ENCODE results near the gene GRB7.

Gene GRB7

DNA sequence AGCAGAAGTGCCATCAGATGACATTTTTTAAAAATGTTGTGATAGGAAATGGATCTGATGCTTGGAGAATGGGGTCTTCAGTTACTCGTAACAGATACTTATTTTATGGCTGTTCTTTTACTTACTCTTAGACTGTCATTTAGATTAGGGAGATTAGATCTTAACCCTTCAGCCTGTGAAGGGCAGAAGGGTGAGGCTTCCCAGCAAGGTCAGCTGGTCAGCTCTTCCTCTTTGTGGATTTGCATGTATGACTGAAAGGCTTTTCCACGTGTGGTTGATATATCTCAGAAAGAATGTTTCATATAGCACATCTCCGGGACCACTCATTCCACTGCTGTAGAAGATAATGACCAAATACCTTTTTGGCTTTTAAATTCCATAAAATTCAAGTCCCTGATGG, 27.4 kb downstream of the GRB7 start:
- no peak for DNase-seq (ENCODE audit: low spot score)
- H3K4me3 ChIP-seq (ENCODE audit: severe bottlenecking): no peak overlapping the region
- H3K36me3 ChIP-seq (ENCODE audit: low read depth): no peaks in the 10 kb centered on the region
- H3K27me3 ChIP-seq (ENCODE audit: insufficient read depth, poor library complexity, severe bottlenecking): peaks cover 11% of the 10 kb centered on the region
- H3K9me3 ChIP-seq (ENCODE audit: severe bottlenecking): no peaks in the 10 kb centered on the region
- no peak overlapping the region for H3K27ac ChIP-seq (ENCODE audit: poor library complexity, severe bottlenecking)
- H3K4me1 ChIP-seq (ENCODE audit: insufficient read depth, poor library complexity, severe bottlenecking): peaks cover 5% of the 10 kb centered on the region
- no peak for ATAC-seq (ENCODE audit: low read depth)
- TF ChIP-seq, protein P1, sequence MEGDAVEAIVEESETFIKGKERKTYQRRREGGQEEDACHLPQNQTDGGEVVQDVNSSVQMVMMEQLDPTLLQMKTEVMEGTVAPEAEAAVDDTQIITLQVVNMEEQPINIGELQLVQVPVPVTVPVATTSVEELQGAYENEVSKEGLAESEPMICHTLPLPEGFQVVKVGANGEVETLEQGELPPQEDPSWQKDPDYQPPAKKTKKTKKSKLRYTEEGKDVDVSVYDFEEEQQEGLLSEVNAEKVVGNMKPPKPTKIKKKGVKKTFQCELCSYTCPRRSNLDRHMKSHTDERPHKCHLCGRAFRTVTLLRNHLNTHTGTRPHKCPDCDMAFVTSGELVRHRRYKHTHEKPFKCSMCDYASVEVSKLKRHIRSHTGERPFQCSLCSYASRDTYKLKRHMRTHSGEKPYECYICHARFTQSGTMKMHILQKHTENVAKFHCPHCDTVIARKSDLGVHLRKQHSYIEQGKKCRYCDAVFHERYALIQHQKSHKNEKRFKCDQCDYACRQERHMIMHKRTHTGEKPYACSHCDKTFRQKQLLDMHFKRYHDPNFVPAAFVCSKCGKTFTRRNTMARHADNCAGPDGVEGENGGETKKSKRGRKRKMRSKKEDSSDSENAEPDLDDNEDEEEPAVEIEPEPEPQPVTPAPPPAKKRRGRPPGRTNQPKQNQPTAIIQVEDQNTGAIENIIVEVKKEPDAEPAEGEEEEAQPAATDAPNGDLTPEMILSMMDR (IDR thresholded peaks at IDR 0.05; ENCODE audit: poor library complexity, severe bottlenecking): no peak

DNA sequence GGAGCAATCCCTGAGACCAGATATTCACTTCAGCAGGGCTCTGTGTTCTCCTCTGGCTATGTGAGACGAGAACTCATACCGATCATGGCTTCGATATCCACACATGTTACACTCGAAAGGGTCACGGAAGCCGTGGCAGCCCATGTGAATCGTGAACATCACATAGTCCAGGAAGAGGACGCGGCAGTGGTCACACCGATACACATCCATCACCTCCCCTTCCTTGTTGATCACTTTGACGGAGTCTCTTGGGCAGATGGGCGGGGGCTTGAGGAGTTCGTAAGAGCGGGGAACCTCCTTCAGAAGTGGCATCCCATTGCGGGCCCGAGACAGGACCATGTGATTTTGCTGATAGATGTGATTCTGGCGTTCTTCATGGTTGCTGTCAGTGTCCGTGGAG, 28.0 kb downstream of the GRB7 start:
- ATAC-seq (ENCODE audit: low read depth) (no peak), DNase-seq (ENCODE audit: low spot score) (no peak)
- TF ChIP-seq, protein P1 (IDR thresholded peaks at IDR 0.05; ENCODE audit: poor library complexity, severe bottlenecking): no peak
- peaks cover 11% of the 10 kb centered on the region for H3K27me3 ChIP-seq (ENCODE audit: insufficient read depth, poor library complexity, severe bottlenecking)
- no peaks in the 10 kb centered on the region for H3K36me3 ChIP-seq (ENCODE audit: low read depth)
- H3K9me3 ChIP-seq (ENCODE audit: severe bottlenecking): no peaks in the 10 kb centered on the region
- no peak overlapping the region for H3K27ac ChIP-seq (ENCODE audit: poor library complexity, severe bottlenecking)
- H3K4me3 ChIP-seq (ENCODE audit: severe bottlenecking): no peak overlapping the region
- H3K4me1 ChIP-seq (ENCODE audit: insufficient read depth, poor library complexity, severe bottlenecking): peaks cover 9% of the 10 kb centered on the region

DNA sequence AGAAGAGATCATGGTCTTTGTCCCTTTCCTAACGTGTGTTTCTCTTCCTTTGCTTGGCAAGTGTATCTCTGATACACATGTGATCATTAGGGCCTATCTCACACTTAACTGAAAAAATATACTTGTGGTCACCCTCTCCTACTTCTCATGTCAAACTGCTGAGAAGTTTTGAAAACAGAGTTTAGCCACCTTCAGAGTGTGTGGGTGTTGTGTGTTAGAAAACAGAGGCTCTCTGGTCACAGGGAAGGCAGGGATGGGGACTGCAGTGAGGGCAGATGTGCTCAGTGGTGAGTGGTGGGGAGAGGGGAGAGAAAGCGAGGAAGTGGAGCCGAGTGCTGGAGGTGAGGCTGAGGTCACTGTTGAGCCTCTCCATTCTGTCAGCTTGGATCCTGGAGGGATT, 29.4 kb downstream of the GRB7 start:
- no peak overlapping the region for H3K4me3 ChIP-seq (ENCODE audit: severe bottlenecking)
- TF ChIP-seq, protein P1 (IDR thresholded peaks at IDR 0.05; ENCODE audit: poor library complexity, severe bottlenecking): no peak
- ATAC-seq (ENCODE audit: low read depth): no peak
- H3K27me3 ChIP-seq (ENCODE audit: insufficient read depth, poor library complexity, severe bottlenecking): peaks cover 11% of the 10 kb centered on the region
- no peaks in the 10 kb centered on the region for H3K36me3 ChIP-seq (ENCODE audit: low read depth)
- H3K4me1 ChIP-seq (ENCODE audit: insufficient read depth, poor library complexity, severe bottlenecking): peaks cover 9% of the 10 kb centered on the region
- H3K9me3 ChIP-seq (ENCODE audit: severe bottlenecking): no peaks in the 10 kb centered on the region
- no peak for DNase-seq (ENCODE audit: low spot score)
- H3K27ac ChIP-seq (ENCODE audit: poor library complexity, severe bottlenecking): no peak overlapping the region

DNA sequence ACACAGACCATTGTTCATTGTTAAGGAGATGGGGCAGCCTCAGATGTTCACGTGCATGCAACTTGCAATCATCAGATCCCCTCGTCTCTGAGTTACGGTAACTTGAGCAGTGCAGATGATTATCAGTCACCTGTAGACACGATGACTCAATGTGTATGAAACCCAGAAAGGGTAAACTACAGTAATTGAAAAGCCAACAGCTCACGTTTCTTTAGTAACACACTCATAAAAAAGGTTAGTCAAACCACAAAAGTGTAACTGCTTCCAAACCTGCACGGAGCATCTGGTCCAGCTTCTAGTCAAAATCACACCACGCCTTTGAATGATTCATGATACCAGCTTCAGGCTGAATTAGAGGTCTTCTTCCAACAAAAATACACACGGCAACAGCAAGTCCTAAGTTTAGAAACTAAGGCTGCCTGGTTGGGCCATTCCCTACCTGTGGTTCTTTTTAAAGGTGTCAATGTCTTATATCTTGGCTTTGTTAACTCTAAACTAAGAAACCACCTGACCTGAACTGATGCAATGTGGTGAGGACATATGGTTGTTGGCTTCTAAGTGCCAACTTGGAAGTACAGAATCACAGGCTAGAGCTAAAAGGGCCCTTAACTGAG, 32.3 kb downstream of the GRB7 start:
- Histone ChIP-seq H3K9me3 (ENCODE audit: severe bottlenecking) (no peaks in the 10 kb centered on the region), H3K27me3 (ENCODE audit: insufficient read depth, poor library complexity, severe bottlenecking) (peaks cover 9% of the 10 kb centered on the region), H3K4me1 (ENCODE audit: insufficient read depth, poor library complexity, severe bottlenecking) (peaks cover 9% of the 10 kb centered on the region), H3K4me3 (ENCODE audit: severe bottlenecking) (no peak overlapping the region), H3K27ac (ENCODE audit: poor library complexity, severe bottlenecking) (peak overlapping the region; percentile 23), H3K36me3 (ENCODE audit: low read depth) (no peaks in the 10 kb centered on the region)
- peak; percentile 79 for DNase-seq (ENCODE audit: low spot score)
- TF ChIP-seq, protein P1 (IDR thresholded peaks at IDR 0.05; ENCODE audit: poor library complexity, severe bottlenecking): no peak
- peak; percentile 94 for ATAC-seq (ENCODE audit: low read depth)

DNA sequence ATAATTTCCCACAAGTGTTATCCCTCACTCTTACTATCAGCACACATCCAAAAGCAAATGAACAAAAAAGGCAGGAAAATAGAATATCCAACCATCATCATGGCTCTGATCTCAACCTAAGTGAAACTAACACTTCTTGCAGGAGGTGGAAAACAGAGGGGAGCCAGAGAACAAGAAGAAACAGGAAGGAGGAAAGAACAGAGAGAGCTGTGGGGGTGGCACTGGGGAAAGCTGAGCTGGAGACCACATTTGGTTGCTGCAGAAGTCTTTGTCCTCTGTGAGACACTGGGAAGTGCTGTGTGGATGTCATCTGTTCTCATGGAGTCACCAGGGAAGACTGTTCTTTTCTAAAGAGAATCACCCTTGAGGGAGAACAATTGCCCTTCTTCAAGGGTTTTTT, 34.7 kb downstream of the GRB7 start:
- Histone ChIP-seq H3K9me3 (ENCODE audit: severe bottlenecking) (no peaks in the 10 kb centered on the region), H3K27ac (ENCODE audit: poor library complexity, severe bottlenecking) (no peak overlapping the region), H3K36me3 (ENCODE audit: low read depth) (no peaks in the 10 kb centered on the region), H3K4me3 (ENCODE audit: severe bottlenecking) (no peak overlapping the region), H3K4me1 (ENCODE audit: insufficient read depth, poor library complexity, severe bottlenecking) (peaks cover 9% of the 10 kb centered on the region), H3K27me3 (ENCODE audit: insufficient read depth, poor library complexity, severe bottlenecking) (peaks cover 4% of the 10 kb centered on the region)
- no peak for ATAC-seq (ENCODE audit: low read depth)
- no peak for DNase-seq (ENCODE audit: low spot score)
- TF ChIP-seq, protein P1 (IDR thresholded peaks at IDR 0.05; ENCODE audit: poor library complexity, severe bottlenecking): no peak

All from RWPE2 (cell line).